NCI-H1092 treated with DMSO at 0.1 percent for 48 hours (cell line): ENCODE measurements around the gene C3.
A peak's percentile ranks its signal among the peaks of the same experiment; 100 is the strongest.

Experiments used
- DNase-seq: peaks from one replicate; lab custom pipeline; 2025; lab: John Stamatoyannopoulos, UW

Gene C3

DNA sequence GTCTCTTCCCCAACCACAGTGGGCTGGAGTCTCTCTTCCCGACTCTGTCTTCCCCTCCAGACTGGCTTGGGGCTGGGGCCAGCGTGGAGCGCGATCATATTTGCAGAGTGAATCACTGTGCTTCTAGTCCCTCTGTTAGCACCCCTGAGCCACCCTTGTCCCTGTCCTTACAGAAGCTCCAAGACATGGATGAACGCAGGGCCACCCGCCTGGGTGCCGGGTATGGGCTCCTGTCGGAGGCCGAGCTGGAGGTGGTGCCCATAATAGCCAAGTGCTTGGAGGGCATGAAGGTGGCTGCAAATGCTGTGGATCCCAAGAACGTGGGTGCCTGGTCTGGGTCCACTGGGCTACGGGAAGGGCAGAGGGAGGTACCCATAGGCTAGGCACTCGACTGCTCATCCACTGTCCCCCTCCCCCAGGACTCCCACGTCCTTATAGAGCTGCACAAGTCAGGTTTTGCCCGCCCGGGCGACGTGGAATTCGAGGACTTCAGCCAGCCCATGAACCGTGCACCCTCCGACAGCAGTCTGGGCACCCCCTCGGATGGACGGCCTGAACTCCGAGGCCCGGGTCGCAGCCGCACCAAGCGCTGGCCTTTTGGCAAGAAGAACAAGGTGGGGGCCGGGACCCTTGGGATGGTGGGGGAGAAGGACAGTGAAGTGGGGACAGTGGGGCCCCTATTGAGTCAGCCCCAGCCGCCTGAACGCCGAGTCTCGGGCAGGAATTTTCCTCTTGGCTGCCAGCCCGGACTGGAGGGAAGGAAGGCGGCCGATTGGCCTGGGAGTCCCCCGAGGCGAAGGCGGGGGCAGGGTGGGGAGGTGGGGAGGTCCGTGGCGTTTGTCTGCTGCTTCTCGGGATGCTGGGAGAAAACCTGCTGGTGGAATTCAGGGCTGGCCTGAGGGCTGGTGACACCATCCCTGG lies 24.2 kb upstream of the C3 start:
- no peak for DNase-seq

DNA sequence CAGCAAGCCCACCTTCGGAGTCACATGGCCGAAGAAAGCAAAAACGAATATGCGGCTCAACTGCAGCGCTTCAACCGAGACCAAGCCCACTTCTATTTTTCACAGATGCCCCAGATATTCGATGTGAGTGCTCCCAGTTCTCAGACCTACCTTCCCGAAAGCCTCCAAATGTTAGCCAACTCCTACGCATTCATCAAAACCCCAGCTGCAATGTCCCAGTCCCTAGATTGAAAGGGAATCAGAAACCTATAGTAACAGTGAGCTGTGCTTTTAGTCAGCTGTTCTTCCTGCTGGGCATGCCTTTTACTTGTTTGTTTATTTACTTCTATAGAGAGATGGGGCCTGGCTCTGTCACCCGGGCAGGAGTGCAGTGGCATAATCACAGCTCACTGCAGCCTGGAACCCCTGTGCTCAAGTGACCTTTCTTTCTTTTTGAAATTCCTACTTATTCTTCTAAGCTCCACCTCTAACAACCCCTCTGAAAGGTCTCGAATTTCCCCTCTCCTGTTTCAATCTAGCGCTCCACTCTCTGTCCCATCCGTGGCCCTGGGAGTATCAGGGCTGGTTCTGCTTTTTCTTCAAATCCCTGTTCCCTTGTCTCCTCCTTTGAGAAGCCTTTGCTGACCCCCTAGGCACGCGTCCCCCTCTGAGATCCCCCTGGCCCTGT lies 23.4 kb upstream of the C3 start:
- no peak for DNase-seq

DNA sequence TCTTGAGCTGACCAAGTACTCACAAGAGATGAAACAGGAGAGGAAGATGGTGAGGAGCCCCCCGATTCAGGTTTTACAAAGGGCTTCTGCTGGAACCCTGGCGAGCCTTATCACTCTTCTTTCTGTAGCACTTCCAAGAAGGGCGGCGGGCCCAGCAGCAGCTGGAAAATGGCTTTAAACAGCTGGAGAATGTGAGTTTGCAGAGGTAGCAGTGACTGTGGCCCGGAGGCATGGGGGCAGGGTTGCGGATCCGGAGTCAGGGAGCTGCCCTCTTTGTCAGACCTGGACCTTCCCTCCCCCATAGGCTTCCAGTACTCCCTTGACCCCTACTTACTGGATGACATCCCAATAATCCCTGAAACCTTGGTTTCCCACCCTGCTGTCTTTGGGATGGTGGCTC lies 22.6 kb upstream of the C3 start:
- no peak for DNase-seq

DNA sequence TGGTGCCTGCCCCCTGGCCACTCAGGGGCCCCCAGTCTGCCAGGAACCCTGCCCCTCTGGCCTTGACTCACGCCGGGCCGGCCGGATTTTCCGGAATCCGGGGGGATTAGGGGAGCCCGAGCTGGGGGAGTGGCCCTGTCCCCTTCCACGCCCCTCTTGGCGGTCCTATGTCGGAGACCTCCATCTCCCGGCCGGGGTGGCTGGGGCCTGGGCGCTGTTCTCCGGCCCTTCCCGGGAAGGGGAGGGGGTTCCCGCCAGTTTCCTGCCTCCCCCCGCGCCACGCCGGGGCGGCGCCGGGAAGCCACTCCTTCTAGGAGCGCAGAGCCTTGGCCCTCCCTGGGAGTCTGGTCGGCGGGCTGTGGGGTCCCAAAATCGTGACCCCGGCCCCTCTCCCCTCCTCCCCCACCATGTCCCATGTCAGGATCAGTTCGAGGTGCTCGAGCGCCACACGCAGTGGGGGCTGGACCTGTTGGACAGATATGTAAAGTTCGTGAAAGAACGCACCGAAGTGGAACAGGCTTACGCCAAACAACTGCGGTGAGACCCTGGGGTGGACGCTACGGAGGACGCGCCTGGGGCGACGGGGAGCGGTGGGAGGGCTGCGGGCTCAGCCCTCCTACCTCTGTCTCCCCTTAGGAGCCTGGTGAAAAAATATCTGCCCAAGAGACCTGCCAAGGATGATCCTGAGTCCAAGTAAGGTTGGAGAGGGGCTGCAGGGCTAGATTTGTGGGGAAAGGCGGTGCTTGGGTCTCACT lies 20.3 kb upstream of the C3 start:
- DNase-seq = no peak

DNA sequence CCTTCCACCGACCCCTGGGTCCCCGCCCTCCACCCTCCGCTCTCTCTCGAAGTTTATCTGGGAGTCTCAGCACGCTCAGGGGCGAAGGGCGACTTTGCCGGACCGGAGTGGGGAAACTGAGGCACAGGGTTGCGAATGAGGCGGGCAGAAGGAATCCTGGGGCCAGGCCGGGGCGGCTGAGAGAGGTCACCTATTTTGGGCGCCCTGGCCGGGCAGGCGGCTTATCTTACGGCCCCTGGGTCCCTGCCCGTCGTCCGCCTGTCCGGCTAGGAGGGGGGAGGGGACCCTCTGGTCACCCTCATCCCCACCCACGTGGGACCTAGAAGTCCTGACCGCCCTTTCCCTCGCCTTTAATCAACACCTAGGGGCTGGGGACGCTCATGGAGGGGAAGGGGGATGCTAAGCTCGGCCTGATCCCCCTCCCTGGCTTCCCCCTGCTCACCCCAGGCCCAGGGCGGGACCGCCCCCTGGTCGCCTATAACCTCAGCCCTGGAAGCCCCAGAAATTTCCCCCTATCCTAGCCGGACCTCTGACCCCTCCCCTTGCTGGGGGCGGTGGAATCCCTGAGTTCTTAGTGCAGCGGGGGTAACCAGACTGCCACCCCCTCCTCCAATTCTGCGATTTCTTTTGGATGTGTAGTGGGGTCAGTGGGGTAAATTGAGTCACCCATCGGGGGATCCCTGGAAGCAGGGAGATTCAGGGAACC lies 19.6 kb upstream of the C3 start:
- DNase-seq = no peak

DNA sequence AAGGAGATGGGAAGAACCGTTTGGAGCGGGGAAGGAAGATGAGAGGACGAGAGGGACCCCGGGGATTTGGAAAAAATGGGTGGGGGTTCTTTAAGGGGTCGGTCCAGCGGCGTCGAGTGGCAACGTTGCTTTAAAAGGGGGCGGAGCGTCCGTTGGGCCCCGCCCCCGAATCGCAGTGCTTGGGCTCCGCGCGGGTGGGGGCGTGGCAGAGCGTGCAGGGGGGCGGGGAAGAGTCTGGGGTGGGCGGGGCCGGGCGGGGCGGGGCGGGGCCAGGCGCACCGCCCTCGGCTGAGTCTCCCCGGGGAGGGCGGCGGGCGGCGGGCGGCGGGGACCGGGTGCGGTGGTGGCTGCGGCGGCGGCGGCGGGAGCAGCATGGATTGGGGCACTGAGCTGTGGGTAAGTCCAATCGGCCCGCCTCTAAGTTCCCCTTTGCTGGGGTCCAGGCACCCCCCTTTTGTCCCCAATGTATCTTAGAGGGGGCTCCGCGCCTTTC lies 19.0 kb upstream of the C3 start, which contains the start of gene TRIP10:
Gene TRIP10 (plus strand): TSS at position 291 of the 493 bp plus-strand sequence. CDS start 82 bp downstream, at position 373.
- DNase-seq = peak; percentile 6

DNA sequence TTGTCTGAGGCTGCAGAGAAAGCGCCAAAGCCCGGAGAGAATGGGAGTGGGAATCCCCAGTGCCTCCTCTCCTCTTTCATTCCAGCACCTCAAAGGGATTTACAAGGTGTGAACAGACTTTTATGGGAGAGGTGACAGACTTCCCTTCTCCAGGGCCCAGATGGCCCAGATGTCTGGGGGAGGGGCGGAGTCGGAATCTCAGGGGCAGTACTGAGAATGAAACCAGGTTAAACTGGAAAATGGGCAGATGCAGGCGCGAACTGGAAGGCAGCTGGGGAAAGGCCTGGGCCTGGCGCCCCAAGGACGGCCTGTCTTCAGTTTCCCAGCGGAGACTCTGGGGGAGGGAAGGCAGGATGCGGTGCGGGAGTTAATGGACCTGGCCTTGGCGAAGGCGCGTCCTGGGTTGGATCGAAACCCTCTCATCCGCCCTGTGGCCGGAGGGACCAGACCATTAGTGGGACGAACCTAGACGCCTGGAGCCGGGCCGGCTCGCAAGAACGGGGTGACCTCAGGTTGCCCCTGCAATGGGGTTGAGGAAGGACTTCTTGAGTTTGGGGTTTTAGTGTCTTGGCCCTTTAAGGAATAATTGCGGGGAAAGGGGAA lies 18.4 kb upstream of the C3 start:
- DNase-seq = no peak

DNA sequence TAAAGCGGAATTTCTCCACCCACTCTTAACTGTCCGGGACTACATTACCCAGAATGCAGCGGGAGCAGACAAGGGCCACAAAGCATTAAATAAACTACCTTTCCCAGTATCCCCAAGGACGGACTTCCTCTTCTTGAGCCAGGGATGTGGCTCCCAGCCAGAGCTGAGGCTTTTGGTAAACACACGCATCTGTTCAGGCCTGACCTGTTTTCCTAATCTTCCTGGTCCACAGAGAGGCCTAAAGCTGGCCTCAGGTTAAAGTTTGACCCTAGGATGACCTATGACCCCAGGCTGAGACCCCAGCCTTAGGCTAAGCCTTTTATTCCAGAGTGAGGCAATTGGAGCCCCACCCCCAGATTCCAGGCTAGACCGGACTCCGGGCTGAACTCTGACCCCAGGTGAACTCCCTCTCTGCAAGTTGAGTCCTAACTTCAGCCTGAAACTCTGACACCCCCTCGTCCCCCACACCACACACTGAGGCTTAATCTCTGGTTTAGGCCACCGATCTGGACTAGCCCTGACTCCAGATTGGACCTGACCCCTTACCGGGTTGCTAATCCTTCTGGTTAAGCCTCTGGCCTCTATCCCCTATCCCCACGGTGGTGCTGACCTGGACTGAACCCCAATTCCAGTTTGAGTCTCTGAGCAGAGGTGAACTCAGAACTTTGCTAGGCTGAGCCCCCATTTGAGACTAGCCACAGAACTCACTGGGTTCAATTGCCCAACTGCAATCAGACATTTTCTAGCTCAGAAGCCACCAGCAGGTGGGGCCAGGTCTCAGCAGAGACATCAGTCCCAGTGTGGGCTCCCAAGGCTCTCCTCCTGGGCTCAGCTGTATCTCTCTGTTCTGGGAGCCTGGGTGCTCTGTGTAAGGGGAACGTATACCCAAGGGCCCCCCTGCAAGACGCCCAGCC lies 17.7 kb upstream of the C3 start:
- peak; percentile 34 for DNase-seq

DNA sequence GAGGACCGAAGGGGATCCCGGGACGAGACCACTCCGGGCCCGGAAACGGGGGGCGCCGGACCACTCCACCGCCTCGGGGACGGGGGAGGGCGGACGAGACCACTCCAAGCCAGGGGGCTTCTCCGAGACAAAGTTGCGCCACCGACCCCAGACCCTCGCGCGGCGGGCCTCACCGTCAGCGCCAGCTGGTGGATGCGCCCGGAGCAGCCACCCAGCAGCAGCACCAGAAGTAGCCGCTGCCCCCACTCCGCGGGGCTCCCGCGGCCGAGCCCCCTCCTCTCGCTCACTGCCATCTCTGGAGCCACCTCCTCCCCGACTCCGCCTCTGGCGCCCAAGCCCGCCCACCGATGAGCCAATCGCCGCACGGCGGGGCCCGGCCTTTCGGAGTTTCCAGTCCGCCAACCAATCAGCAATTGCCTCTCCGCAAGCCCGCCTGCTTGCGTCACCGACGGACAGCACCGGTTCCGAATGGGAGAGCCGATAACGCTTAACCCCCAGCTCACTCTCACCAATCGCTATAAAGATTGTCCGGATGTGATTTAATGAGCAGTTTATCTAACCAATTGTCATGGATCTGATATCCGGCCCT lies 16.9 kb upstream of the C3 start, which contains the start of gene GPR108:
Gene GPR108 (minus strand): TSS at position 297 of the 589 bp plus-strand sequence. CDS start 4 bp downstream, at position 293.
- DNase-seq = peak; percentile 100

DNA sequence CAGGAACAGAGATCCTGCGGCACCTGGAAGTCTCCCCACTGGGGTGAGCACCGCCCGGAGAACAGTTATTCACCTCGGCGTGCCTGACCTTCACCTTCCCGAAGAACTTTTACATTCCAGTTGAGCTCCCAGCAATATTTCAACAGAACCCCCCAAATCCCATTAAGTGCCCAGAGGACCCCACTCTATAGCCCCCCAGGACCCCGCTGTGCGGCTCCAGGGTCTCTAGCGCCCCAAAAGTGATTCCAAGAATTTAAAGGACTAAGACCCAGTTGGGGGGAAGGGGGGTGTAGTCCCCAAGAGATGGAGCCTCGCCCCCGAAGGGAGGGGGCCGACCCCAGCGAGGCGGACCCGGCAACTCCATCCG lies 16.4 kb upstream of the C3 start:
- no peak for DNase-seq

DNA sequence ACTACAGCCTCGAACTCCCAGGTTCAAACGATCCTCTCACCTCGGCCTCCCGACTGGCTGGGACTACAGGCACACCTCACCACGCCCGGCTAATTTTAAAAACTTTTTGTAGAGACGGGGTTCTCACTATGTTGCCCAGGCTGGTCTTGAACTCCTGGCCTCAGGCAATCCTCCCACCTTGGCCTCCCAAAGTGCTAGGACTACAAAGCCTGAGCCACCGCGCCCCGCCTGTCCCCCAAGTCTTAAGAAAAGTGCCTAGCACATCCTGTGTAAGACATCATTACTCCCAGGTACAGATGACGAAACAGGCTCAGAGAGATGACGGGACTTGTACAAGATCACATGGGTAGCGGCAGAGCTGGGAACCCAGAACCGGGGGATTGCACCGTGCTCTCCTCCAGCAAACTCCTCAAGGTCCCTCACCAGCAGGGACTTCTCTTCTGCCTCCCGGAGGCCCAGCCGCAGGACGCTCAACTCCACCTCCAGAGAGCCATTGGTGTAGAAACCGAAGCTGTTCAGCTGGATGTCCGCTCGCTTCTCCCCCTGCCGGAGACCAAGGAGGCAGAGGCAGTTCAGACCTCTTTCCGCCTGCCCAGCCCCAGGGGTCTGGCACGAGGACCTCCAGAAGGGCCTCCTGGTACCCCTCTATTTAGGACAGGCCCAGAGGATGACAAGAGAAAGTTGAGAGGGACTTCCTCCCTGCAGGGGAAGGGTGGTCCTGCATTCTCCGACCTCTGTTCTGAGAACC lies 15.9 kb upstream of the C3 start:
- peak; percentile 18 for DNase-seq

DNA sequence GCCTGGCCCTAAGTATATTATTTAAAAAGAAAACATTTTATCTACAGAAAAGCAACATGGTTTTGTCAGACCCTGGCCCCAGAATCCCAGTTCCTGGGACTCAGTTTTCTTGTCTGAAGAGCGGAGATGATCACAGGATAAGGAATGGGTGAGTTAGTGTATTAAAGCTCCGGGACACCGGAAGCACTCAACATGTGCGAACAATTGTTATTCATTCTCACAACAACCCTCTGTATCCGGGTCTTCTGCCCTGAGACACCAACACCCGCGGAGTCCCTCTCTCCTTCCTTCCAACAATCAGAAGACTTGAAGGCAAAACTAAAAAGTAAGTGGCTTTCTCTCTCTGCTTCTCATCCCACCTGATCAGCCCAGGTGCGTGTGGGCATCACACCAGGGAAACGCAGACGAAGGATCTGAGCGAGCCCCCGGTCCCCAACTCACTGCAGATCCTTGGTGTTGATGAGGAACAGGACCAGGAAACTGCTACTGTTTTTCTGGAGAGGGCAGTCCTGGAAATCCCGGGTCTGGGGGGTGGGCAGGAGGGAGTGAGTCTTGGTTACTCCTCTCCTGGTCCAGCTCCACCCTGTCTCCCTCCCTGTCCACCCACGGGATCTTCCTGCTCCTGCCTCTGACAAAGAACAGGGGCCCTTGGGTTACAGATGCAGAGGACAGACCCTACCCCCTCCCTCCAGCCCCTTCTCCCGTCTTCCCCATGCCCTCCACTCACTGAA lies 14.9 kb upstream of the C3 start:
- DNase-seq = no peak

DNA sequence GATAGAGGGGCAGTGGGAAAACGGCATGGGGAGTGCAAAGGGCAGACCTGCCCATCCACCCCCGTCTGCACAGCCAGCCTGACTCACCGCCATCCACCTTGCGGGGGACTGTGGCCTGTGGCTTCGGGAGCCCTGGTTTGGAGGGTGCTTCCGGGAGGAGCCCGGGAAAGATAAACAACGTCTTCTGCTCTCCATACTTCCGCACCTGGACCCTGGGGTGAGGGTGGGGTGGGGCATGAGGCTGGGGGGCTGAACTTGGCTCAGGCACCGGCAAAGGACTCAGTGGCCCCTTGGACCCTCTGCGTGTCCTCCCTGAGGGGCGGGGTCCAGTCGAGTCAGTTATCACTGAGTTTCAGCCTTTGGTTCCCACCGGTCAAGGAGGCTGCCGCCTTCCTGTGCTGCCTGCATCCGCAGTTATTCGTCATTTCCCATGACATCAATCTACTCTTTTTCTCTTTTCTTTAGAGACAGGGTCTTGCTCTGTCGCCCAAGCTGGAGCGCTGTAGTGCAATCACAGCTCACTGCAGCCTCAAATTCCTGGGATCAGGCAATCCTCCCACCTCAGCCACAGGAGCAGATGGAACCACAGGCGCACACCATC lies 13.7 kb upstream of the C3 start:
- DNase-seq = no peak

DNA sequence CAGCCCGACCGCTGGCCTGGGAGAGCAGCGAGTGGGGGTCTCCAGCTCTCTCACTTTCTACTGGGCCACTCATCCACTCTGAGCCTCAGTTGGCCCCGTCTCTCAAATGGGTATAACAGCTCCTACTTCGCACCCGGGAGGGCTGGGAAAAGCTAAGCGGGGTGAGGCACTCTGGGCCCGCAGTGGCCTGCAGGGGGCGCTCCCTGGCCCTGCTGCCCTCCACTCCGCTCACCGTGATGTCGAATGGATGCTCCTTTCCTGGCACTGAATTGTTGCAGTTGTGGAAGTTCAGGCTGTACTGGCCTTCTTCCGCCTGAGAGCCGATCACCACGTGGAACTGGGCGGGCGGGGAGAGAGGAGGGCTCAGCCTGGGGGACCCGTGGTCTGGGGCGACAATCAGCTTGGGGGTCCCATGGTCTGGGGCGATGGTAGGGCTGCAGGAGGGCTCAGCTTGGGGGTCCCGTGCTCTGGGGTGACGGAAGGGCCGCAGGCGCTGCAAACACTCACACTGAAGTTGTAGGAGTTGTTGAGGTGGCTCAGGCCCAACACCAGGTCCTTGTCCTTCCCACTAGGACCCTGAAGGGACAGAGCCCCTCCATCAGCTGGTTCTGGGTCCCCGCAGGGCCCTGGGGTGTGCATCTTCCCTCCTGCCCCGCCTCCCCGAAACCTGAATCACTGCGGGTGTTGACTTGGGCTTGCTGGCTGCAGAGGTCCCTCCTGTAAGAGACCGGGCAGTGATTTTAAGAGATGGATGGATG lies 13.1 kb upstream of the C3 start:
- DNase-seq = no peak

DNA sequence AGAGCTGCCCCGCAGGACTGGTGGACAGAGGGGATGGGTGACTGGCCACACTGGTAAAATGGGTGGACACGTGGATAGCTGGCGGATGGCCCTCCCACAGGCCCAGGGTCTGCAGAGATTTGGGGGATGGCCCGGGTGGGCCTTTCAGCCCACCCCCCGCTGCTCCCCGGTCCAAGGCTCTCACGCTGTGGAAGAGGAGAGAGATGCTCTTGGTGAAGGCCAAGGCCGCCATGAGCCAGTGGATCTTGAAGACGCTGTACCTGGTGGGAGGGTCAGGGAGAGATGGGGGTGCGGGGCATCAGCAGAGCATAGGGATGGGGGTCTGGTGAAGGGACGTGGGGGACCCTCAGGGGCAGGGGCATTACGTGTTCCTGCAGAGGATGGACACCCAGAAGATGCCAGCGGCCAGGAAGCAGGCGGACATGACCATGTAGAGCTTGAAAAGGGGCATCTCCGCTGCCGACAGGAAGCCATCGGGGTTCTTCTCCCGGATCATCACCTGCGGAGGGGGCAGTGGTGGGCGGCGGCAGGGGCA lies 12.4 kb upstream of the C3 start:
- no peak for DNase-seq

DNA sequence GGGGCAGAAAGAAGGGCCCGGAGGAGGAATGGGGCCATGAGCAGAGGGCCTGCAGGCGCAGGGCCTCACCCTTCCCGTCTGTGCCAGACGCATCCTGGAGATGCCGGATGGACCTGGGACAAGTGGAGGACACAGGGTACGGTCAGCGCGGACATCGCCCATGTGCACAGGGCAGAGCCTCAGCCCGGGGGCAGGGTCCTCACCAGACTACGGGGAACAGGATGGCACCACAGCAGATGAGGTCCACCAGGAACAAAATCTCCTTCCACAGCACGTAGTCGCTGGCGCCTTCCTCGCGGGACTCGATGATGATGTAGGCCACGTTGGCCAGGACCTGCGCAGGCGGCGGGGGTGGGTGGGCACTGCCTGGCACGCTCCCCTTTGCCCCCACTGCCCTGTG lies 11.4 kb upstream of the C3 start:
- no peak for DNase-seq
